Endothelial cell of umbilical vein (primary cell): ENCODE measurements around the gene GOLGA3.

Experiments used
- EZH2 ChIP-seq: IDR thresholded peaks from 2 replicates; pipeline ENCODE4 v1.6.1; 2012; ENCODE audit warnings: borderline replicate concordance, low read depth, mild to moderate bottlenecking, moderate library complexity, low read length, inconsistent platforms; ENCODE audit not compliant: severe bottlenecking
- FOS ChIP-seq: IDR thresholded peaks from 2 replicates; pipeline ENCODE4 v1.6.1; 2011; ENCODE audit warnings: mild to moderate bottlenecking, low read length, moderate library complexity, borderline replicate concordance; ENCODE audit not compliant: insufficient read depth
- GATA2 ChIP-seq: IDR thresholded peaks from 2 replicates; pipeline ENCODE4 v1.7.0; 2011; ENCODE audit warnings: low read depth, mild to moderate bottlenecking, moderate library complexity, mixed read lengths, low read length; ENCODE audit not compliant: insufficient read length, insufficient read depth
- JUN ChIP-seq: IDR thresholded peaks from 2 replicates; pipeline ENCODE4 v1.6.1; 2011; ENCODE audit warnings: borderline replicate concordance, low read depth; ENCODE audit not compliant: insufficient read length, insufficient read depth
- MYC ChIP-seq: IDR thresholded peaks from one replicate; pipeline ENCODE4 v1.6.1; 2011; ENCODE audit warnings: mild to moderate bottlenecking, low read depth, low read length
- POLR2A ChIP-seq: IDR thresholded peaks from 2 replicates; pipeline ENCODE4 v1.6.1; 2012; ENCODE audit warnings: low read depth, mild to moderate bottlenecking, control low read depth, low read length
- POLR2AphosphoS5 ChIP-seq: IDR thresholded peaks from 2 replicates; pipeline ENCODE4 v1.6.1; 2012; ENCODE audit warnings: low read depth, mild to moderate bottlenecking, control low read depth, low read length, moderate library complexity; ENCODE audit not compliant: insufficient read depth
- TF ChIP-seq, protein P1 (sequence below): IDR thresholded peaks from 2 replicates; pipeline ENCODE4 v1.6.1; 2011; ENCODE audit not compliant: insufficient read depth, insufficient read length
- TF ChIP-seq, protein P2 (sequence below), 2 donors: IDR thresholded peaks; 1 replicate in 1 of 2; 2 replicates in 1 of 2; pipeline ENCODE4 v1.5.1; 2011; ENCODE audit warnings: low read length in 2 of 2, mild to moderate bottlenecking in 2 of 2, moderate library complexity in 2 of 2, control low read depth in 1 of 2, inconsistent platforms in 1 of 2, low read depth in 1 of 2; ENCODE audit not compliant: insufficient read depth in 1 of 2; ENCODE audit errors: extremely low read depth in 1 of 2

DNA sequence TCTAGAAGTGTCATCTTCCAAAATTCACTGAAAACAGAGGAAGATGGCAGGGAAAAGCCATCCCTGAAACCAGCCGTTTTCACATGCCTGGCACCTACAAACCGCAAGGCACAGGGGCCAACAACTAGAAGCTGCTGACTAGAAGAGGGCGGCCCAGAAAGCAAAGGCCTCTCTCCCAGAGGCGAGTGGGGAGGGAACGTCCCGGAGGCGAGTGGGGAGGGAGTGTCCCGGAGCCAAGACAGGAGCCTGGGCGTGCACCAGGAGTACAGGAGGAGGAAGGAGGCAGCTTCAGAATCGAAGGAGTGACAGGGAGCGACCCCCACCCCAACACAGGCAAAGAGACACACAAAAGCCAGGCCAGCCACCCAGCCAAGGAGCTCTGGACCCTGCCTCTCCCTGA is 88.0 kb downstream of the GOLGA3 start:
- TF ChIP-seq, protein P1, sequence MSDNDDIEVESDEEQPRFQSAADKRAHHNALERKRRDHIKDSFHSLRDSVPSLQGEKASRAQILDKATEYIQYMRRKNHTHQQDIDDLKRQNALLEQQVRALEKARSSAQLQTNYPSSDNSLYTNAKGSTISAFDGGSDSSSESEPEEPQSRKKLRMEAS: no peak
- TF ChIP-seq POLR2AphosphoS5 (no peak), EZH2 (no peak), POLR2A (no peak), JUN (no peak), FOS (no peak), MYC (no peak), GATA2 (no peak)
- TF ChIP-seq, protein P2, sequence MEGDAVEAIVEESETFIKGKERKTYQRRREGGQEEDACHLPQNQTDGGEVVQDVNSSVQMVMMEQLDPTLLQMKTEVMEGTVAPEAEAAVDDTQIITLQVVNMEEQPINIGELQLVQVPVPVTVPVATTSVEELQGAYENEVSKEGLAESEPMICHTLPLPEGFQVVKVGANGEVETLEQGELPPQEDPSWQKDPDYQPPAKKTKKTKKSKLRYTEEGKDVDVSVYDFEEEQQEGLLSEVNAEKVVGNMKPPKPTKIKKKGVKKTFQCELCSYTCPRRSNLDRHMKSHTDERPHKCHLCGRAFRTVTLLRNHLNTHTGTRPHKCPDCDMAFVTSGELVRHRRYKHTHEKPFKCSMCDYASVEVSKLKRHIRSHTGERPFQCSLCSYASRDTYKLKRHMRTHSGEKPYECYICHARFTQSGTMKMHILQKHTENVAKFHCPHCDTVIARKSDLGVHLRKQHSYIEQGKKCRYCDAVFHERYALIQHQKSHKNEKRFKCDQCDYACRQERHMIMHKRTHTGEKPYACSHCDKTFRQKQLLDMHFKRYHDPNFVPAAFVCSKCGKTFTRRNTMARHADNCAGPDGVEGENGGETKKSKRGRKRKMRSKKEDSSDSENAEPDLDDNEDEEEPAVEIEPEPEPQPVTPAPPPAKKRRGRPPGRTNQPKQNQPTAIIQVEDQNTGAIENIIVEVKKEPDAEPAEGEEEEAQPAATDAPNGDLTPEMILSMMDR (IDR thresholded peaks at IDR 0.05; ENCODE audit: extremely low read depth in 1 of 2, insufficient read depth in 1 of 2, low read depth in 1 of 2, low read length in 2 of 2): no peak
